GM19023 (cell line): ENCODE results near the gene NINL.
"Not testable (repeated sequence)": the region's sequence is repeated elsewhere in the genome, so short reads cannot be mapped to it uniquely, and the experiment has no call there.

Experiments used
- ATAC-seq: cut with Tn5 transposase; IDR thresholded peaks from one replicate; pipeline ENCODE4 v1.9.1; 2021; ENCODE audit warnings: mild to moderate bottlenecking, moderate library complexity; ENCODE audit not compliant: unreplicated experiment

NINL gene

GRCh38 chr20:25507385-25508082 lies 77.8 kb downstream of the NINL start:
- ATAC-seq = no peak

- no peak for ATAC-seq
Observed at GRCh38 chr20:25504366-25505135, 80.8 kb downstream of the NINL start.

GRCh38 chr20:25503936-25504335 lies 81.4 kb downstream of the NINL start:
- ATAC-seq = no peak

- not testable (repeated sequence) for ATAC-seq
Observed at GRCh38 chr20:25503051-25503639, 82.2 kb downstream of the NINL start.

GRCh38 chr20:25500880-25501351 lies 84.4 kb downstream of the NINL start:
- no peak for ATAC-seq

GRCh38 chr20:25499855-25500434 lies 85.4 kb downstream of the NINL start:
- no peak for ATAC-seq

GRCh38 chr20:25499031-25499430 lies 86.3 kb downstream of the NINL start:
- no peak for ATAC-seq

GRCh38 chr20:25498280-25498606 lies 87.1 kb downstream of the NINL start:
- no peak for ATAC-seq

- no peak for ATAC-seq
Observed at GRCh38 chr20:25497586-25498279, 87.6 kb downstream of the NINL start.

- no peak for ATAC-seq
Observed at GRCh38 chr20:25496968-25497401, 88.3 kb downstream of the NINL start.

- ATAC-seq = no peak
Observed at GRCh38 chr20:25496165-25496967, 89.0 kb downstream of the NINL start.

- no peak for ATAC-seq
Observed at GRCh38 chr20:25495189-25495824, 90.0 kb downstream of the NINL start.

- ATAC-seq = no peak
Observed at GRCh38 chr20:25494506-25495188, 90.7 kb downstream of the NINL start.

GRCh38 chr20:25493748-25494505 lies 91.4 kb downstream of the NINL start:
- ATAC-seq = no peak

- no peak for ATAC-seq
Observed at GRCh38 chr20:25493137-25493536, 92.2 kb downstream of the NINL start.

GRCh38 chr20:25491446-25492038 lies 93.8 kb downstream of the NINL start:
- ATAC-seq = no peak

GRCh38 chr20:25490656-25491445 lies 94.5 kb downstream of the NINL start:
- ATAC-seq = no peak
